ENCODE results near the gene CD7.

- TF ChIP-seq POLR2A (IDR thresholded peaks at IDR 0.05; ENCODE audit: low read depth, low read length): no peak
- no peak for TF ChIP-seq POLR2AphosphoS5 (IDR thresholded peaks at IDR 0.05; ENCODE audit: low read depth, low read length)
- TF ChIP-seq TAF1 (IDR thresholded peaks at IDR 0.05; ENCODE audit: borderline replicate concordance, low read depth, low read length): no peak
Observed at GRCh38 chr17:82344175-82344907, 26.9 kb upstream of the CD7 start.

Data from GM12892 (cell line).